K562 (cell line): ENCODE data around the gene RIT2. TPM values are rescaled to one million over a fixed set of nuclear protein-coding genes. Genes with fewer than 3 reads are reported as not detected.

Experiments
- ATAC-seq: fragments of 200-7000 bp; cut with Tn5 transposase; 3 replicates; pipeline ENCODE4 v1.9.1; 2020; ENCODE audit warnings: moderate library complexity
- BruUV-seq: library from RNA; stranded (reverse); fragments of 400-500 nt; replicated peaks from 2 replicates; lab custom pipeline; 2021; lab: Mats Ljungman, UMichigan
- CTCF ChIA-PET: fragments of 300-600 bp; formaldehyde crosslinking; extraction: SDS; loops from one replicate; lab custom pipeline; 2021; ENCODE audit warnings: low intra/inter-chr PET ratio; lab: Yijun Ruan, JAX
- POLR2A ChIA-PET: fragments of 300-600, 350-650 bp; sonication (Branson Sonifier 250); formaldehyde crosslinking; extraction: SDS; loops from one replicate; lab custom pipeline; 2021; ENCODE audit warnings: antibody characterized with exemption, inconsistent platforms; lab: Yijun Ruan, JAX
- DNase-seq, 4 experiments: peaks; one replicate each; pipeline versions ENCODE4 v3.0.0 to v3.0.0-alpha.2; 2011 to 2018; ENCODE audit warnings: low spot score in 3 of 4, mixed read lengths in 3 of 4; ENCODE audit errors: extremely low read depth in 1 of 4
- FAIRE-seq: peaks from 2 replicates; lab custom pipeline; 2011; peaks lifted over from hg19 to GRCh38; lab: Jason Lieb, UNC
- H2AFZ ChIP-seq: 2 replicates; pipeline ENCODE4 v1.6.0; 2011; ENCODE audit warnings: low read depth, low read length, control low read depth, inconsistent platforms
- H3K27ac ChIP-seq: fragments of 200-600 bp; 3 replicates; pipeline ENCODE4 v1.8.0; 2011; ENCODE audit warnings: low read depth, mild to moderate bottlenecking, control low read depth, inconsistent platforms, low read length, moderate library complexity, mixed read lengths; ENCODE audit errors: extremely low read depth
- H3K27me3 ChIP-seq, 2 experiments: fragments of 300-600 bp in 1 of 2; 2 replicates in 1 of 2; 3 replicates in 1 of 2; pipeline versions ENCODE4 v1.6.0 to v1.8.0; 2011; ENCODE audit warnings: inconsistent platforms in 2 of 2, low read length in 2 of 2, mild to moderate bottlenecking in 1 of 2, mixed read lengths in 1 of 2, moderate library complexity in 1 of 2; ENCODE audit not compliant: control insufficient read depth in 2 of 2, insufficient read depth in 2 of 2
- H3K36me3 ChIP-seq: fragments of 300-600 bp; 3 replicates; pipeline ENCODE4 v1.8.0; 2011; ENCODE audit warnings: mild to moderate bottlenecking, low read length, inconsistent platforms; ENCODE audit not compliant: control insufficient read depth, insufficient read depth
- H3K4me1 ChIP-seq, 2 experiments: fragments of 200-600 bp in 1 of 2; replicated peaks in 1 of 2; 2 replicates in 1 of 2; 3 replicates in 1 of 2; pipeline versions ENCODE4 v1.5.1 to v1.8.0; 2011; ENCODE audit warnings: inconsistent platforms in 2 of 2, low read length in 2 of 2, mild to moderate bottlenecking in 1 of 2, mixed read lengths in 1 of 2, moderate library complexity in 1 of 2; ENCODE audit not compliant: control insufficient read depth in 2 of 2, insufficient read depth in 2 of 2
- H3K4me2 ChIP-seq: 2 replicates; pipeline ENCODE4 v1.6.1; 2011; ENCODE audit warnings: low read length, control low read depth, inconsistent platforms, mixed read lengths; ENCODE audit not compliant: insufficient read depth
- H3K4me3 ChIP-seq: fragments of 200-600 bp; sonication (generic), shearing (Covaris generic); 2 replicates; pipeline ENCODE4 v1.5.1; 2016; ENCODE audit warnings: control low read depth, inconsistent platforms
- H3K79me2 ChIP-seq: fragments of 200-600 bp; 3 replicates; pipeline ENCODE4 v1.8.0; 2011; ENCODE audit warnings: low read length, inconsistent platforms; ENCODE audit not compliant: control insufficient read depth, insufficient read depth
- H3K9ac ChIP-seq, 2 experiments: 2 replicates each; pipeline versions ENCODE4 v1.6.0 to v1.6.1; 2011; ENCODE audit warnings: low read depth in 2 of 2, low read length in 2 of 2, control low read depth in 1 of 2, inconsistent platforms in 1 of 2, mild to moderate bottlenecking in 1 of 2, mixed read lengths in 1 of 2; ENCODE audit not compliant: insufficient read depth in 1 of 2
- H3K9me1 ChIP-seq: one replicate; pipeline ENCODE4 v1.6.0; 2011; ENCODE audit warnings: inconsistent platforms, mild to moderate bottlenecking, low read length, moderate library complexity; ENCODE audit not compliant: control insufficient read depth, insufficient read depth
- H3K9me3 ChIP-seq: replicated peaks from 2 replicates; pipeline ENCODE4 v1.5.1; 2011; ENCODE audit warnings: low read depth, low read length, inconsistent platforms; ENCODE audit not compliant: control insufficient read depth, insufficient read depth
- H4K20me1 ChIP-seq: replicated peaks from 2 replicates; pipeline ENCODE4 v1.6.1; 2011; ENCODE audit warnings: low read length, inconsistent platforms, mixed read lengths; ENCODE audit not compliant: control insufficient read depth, insufficient read depth
- BACH1 ChIP-seq: fragments of 200-800 bp; sonication (Bioruptor generic); IDR thresholded peaks from 2 replicates; pipeline ENCODE4 v1.6.1; 2016; ENCODE audit warnings: missing genetic modification characterization, missing compliant biosample characterization
- CCAR2 ChIP-seq: fragments of 200-400 bp; formaldehyde crosslinking; IDR thresholded peaks from 2 replicates; pipeline ENCODE4 v1.6.1; 2017; ENCODE audit warnings: mild to moderate bottlenecking, low read depth, low read length
- DACH1 ChIP-seq: fragments of 450-650 bp; IDR thresholded peaks from 2 replicates; pipeline ENCODE4 v1.6.1; 2018; ENCODE audit not compliant: partially characterized antibody
- FOXA1 ChIP-seq: fragments of 450-650 bp; IDR thresholded peaks from 2 replicates; pipeline ENCODE4 v1.6.1; 2016; ENCODE audit warnings: mild to moderate bottlenecking, borderline replicate concordance
- MAFF ChIP-seq: IDR thresholded peaks from 2 replicates; pipeline ENCODE4 v1.6.1; 2012; ENCODE audit warnings: low read length, improper control_type of control experiment
- RBM39 ChIP-seq: fragments of 200-400 bp; formaldehyde crosslinking; optimal IDR thresholded peaks from 2 replicates; pipeline ENCODE3; 2018; ENCODE audit warnings: low read depth, low read length
- SMAD1 ChIP-seq: fragments of 150-350 bp; IDR thresholded peaks from 2 replicates; pipeline ENCODE4 v1.6.1; 2014; ENCODE audit warnings: low read length, low read depth; ENCODE audit not compliant: partially characterized antibody
- STAG1 ChIP-seq: sonication (generic); formaldehyde crosslinking; IDR thresholded peaks from 2 replicates; pipeline ENCODE4 v1.5.0; 2020; ENCODE audit warnings: missing genetic modification reagents, borderline replicate concordance
- WGBS: fragments of 100-300 bp; shearing (Covaris generic); methylation state at CpG from one replicate; pipeline ENCODE4 v1.1.6; 2016; ENCODE audit warnings: low coverage, mixed read lengths; ENCODE audit not compliant: insufficient coverage; ENCODE audit errors: missing lambda C conversion rate; 5-methylcytosine and 5-hydroxymethylcytosine counted together
- in situ Hi-C: fragments of 300-500 bp; cut with MboI; formaldehyde crosslinking; loops from 4 replicates; pipeline ENCODE4 v1.15.0; 2018; ENCODE audit warnings: inconsistent platforms, mixed read lengths
- intact Hi-C: fragments of 100-400 bp; cut with micrococcal nuclease; formaldehyde crosslinking; loops from 2 replicates; pipeline ENCODE4 v1.14.2; 2022
- polyA plus RNA-seq, 8 experiments: library from polyadenylated mRNA; depleted of rRNA in 4 of 8; stranded (reverse) in 5 of 8; unstranded in 3 of 8; fragments of >200 nt; fragmentation: Nextera tagmentation in 2 of 8; fragmentation: Illumina TruSeq in 1 of 8; extraction: Ambion mirVana in 2 of 8; extraction: Trizol in 1 of 8; gene quantifications; 2 replicates each; pipeline versions ENCODE4 v1.2.1 to v1.2.3, GENCODE V29; 2011 to 2014; ENCODE audit warnings: inconsistent platforms in 1 of 8, missing spikeins in 1 of 8
- total RNA-seq, 7 experiments: library from RNA; depleted of rRNA in 6 of 7; stranded (reverse); fragments of >200 nt in 6 of 7; fragmentation: Illumina TruSeq in 2 of 7; extraction: Trizol in 2 of 7; gene quantifications; 2 replicates each; pipeline versions ENCODE4 v1.2.1 to v1.2.3, GENCODE V29; 2011 to 2021; ENCODE audit warnings: low replicate concordance in 1 of 7
- TF ChIP-seq, protein P1 (sequence below): sonication (generic); formaldehyde crosslinking; IDR thresholded peaks from 2 replicates; pipeline ENCODE4 v1.8.0; 2023; ENCODE audit warnings: mild to moderate bottlenecking, missing genetic modification reagents
- TF ChIP-seq, protein P2 (sequence below): sonication (generic); formaldehyde crosslinking; IDR thresholded peaks from 2 replicates; pipeline ENCODE4 v1.8.1; 2023; ENCODE audit warnings: mild to moderate bottlenecking, missing genetic modification reagents, moderate library complexity

Gene RIT2
- total and polyA plus RNA-seq, 9 of the 15 experiments (the other 6 are each of a cell fraction or from before 2014, with no cell fraction given), result not detected

- intact Hi-C loops, result no loop called here
- no peak for ATAC-seq
- 0% methylated on average over 2 of the region's 2 CpGs for WGBS
Observed at GRCh38 chr18:42969366-42969765, 146.1 kb downstream of the RIT2 start.

More at GRCh38 chr18:42969366-42969765, 146.1 kb downstream of the RIT2 start:
- no peaks in the 10 kb centered on the region for H3K4me1 ChIP-seq
- H3K9ac ChIP-seq, result no peak overlapping the region
- H3K36me3 ChIP-seq, result no peaks in the 10 kb centered on the region
- in situ Hi-C loops, result no loop called here
- no peaks in the 10 kb centered on the region for H3K79me2 ChIP-seq
- no peaks in the 10 kb centered on the region for H3K9me3 ChIP-seq
- H4K20me1 ChIP-seq, result no peaks in the 10 kb centered on the region
- POLR2A ChIA-PET, result no interaction called here
- no peaks in the 10 kb centered on the region for H3K9me1 ChIP-seq
- no peak overlapping the region for H3K4me2 ChIP-seq
- CTCF ChIA-PET, result no interaction called here
- no peak overlapping the region for H3K27ac ChIP-seq
- BruUV-seq, result no TSS peak
- DNase-seq (no peak), FAIRE-seq (no peak)
- TF ChIP-seq RBM39 (no peak), FOXA1 (no peak), STAG1 (CRISPR knock-in tag) (no peak), CCAR2 (no peak), MAFF (no peak), BACH1 (tag) (no peak), SMAD1 (no peak), DACH1 (no peak)
- TF ChIP-seq, protein P1, sequence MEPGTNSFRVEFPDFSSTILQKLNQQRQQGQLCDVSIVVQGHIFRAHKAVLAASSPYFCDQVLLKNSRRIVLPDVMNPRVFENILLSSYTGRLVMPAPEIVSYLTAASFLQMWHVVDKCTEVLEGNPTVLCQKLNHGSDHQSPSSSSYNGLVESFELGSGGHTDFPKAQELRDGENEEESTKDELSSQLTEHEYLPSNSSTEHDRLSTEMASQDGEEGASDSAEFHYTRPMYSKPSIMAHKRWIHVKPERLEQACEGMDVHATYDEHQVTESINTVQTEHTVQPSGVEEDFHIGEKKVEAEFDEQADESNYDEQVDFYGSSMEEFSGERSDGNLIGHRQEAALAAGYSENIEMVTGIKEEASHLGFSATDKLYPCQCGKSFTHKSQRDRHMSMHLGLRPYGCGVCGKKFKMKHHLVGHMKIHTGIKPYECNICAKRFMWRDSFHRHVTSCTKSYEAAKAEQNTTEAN (CRISPR knock-in tag), result no peak
- TF ChIP-seq, protein P2, sequence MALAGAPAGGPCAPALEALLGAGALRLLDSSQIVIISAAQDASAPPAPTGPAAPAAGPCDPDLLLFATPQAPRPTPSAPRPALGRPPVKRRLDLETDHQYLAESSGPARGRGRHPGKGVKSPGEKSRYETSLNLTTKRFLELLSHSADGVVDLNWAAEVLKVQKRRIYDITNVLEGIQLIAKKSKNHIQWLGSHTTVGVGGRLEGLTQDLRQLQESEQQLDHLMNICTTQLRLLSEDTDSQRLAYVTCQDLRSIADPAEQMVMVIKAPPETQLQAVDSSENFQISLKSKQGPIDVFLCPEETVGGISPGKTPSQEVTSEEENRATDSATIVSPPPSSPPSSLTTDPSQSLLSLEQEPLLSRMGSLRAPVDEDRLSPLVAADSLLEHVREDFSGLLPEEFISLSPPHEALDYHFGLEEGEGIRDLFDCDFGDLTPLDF, result no peak
- no peak overlapping the region for H2AFZ ChIP-seq
- H3K27me3 ChIP-seq, result no peaks in the 10 kb centered on the region
- H3K4me3 ChIP-seq, result no peak overlapping the region
